DND-41 (cell line): ENCODE results near the gene ADD1.

Source experiments
- ATAC-seq: fragments of 200-7000 bp; cut with Tn5 transposase; 3 replicates; pipeline ENCODE4 v1.9.1; 2021; ENCODE audit warnings: low read depth; ENCODE audit not compliant: insufficient read depth
- DNase-seq: peaks from one replicate; pipeline ENCODE4 v3.0.0-alpha.2; 2020
- H2AFZ ChIP-seq: 2 replicates; pipeline ENCODE4 v1.6.0; 2012; ENCODE audit warnings: low read depth, low read length
- H3K27ac ChIP-seq: 2 replicates; pipeline ENCODE4 v1.5.1; 2012; ENCODE audit warnings: low read length, inconsistent platforms
- H3K27me3 ChIP-seq: fragments of 200-600 bp; sonication (generic); 2 replicates; pipeline ENCODE4 v1.6.0; 2012; ENCODE audit warnings: low read length, mild to moderate bottlenecking, inconsistent platforms; ENCODE audit not compliant: insufficient read depth, poor library complexity
- H3K36me3 ChIP-seq: 2 replicates; pipeline ENCODE4 v1.5.1; 2012; ENCODE audit warnings: low read length, inconsistent platforms; ENCODE audit not compliant: insufficient read depth
- H3K4me1 ChIP-seq: 2 replicates; pipeline ENCODE4 v1.5.1; 2012; ENCODE audit warnings: mild to moderate bottlenecking, low read length; ENCODE audit not compliant: insufficient read depth
- H3K4me2 ChIP-seq: 2 replicates; pipeline ENCODE4 v1.6.0; 2012; ENCODE audit warnings: mild to moderate bottlenecking, moderate library complexity, low read length, inconsistent platforms; ENCODE audit not compliant: insufficient read depth
- H3K4me3 ChIP-seq, 2 experiments: fragments of 200-600 bp in 1 of 2; shearing (Covaris generic) in 1 of 2; 2 replicates each; pipeline ENCODE4 v1.5.1; 2012 to 2016; ENCODE audit warnings: inconsistent platforms in 2 of 2, low read length in 2 of 2, mild to moderate bottlenecking in 2 of 2, low read depth in 1 of 2, moderate library complexity in 1 of 2
- H3K79me2 ChIP-seq: 2 replicates; pipeline ENCODE4 v1.6.0; 2012; ENCODE audit warnings: low read length, inconsistent platforms; ENCODE audit not compliant: insufficient read depth
- H3K9ac ChIP-seq: 2 replicates; pipeline ENCODE4 v1.6.0; 2012; ENCODE audit warnings: low read depth, mild to moderate bottlenecking, inconsistent platforms, low read length, moderate library complexity
- H3K9me3 ChIP-seq: 2 replicates; pipeline ENCODE4 v1.5.1; 2012; ENCODE audit warnings: low read length, moderate library complexity, mild to moderate bottlenecking, inconsistent platforms; ENCODE audit not compliant: insufficient read depth, severe bottlenecking
- H4K20me1 ChIP-seq: 2 replicates; pipeline ENCODE4 v1.6.0; 2012; ENCODE audit warnings: low read length; ENCODE audit not compliant: insufficient read depth
- EZH2 ChIP-seq: IDR thresholded peaks from 3 replicates; pipeline ENCODE4 v1.6.1; 2012; ENCODE audit warnings: borderline replicate concordance, low read depth, mild to moderate bottlenecking, moderate library complexity, low read length, inconsistent platforms; ENCODE audit not compliant: severe bottlenecking
- TF ChIP-seq, protein P1 (sequence below): IDR thresholded peaks from 2 replicates; pipeline ENCODE4 v1.5.1; 2012; ENCODE audit warnings: borderline replicate concordance, low read length, moderate library complexity, mild to moderate bottlenecking; ENCODE audit not compliant: poor library complexity, severe bottlenecking; ENCODE audit errors: extremely low read depth

Gene ADD1

DNA sequence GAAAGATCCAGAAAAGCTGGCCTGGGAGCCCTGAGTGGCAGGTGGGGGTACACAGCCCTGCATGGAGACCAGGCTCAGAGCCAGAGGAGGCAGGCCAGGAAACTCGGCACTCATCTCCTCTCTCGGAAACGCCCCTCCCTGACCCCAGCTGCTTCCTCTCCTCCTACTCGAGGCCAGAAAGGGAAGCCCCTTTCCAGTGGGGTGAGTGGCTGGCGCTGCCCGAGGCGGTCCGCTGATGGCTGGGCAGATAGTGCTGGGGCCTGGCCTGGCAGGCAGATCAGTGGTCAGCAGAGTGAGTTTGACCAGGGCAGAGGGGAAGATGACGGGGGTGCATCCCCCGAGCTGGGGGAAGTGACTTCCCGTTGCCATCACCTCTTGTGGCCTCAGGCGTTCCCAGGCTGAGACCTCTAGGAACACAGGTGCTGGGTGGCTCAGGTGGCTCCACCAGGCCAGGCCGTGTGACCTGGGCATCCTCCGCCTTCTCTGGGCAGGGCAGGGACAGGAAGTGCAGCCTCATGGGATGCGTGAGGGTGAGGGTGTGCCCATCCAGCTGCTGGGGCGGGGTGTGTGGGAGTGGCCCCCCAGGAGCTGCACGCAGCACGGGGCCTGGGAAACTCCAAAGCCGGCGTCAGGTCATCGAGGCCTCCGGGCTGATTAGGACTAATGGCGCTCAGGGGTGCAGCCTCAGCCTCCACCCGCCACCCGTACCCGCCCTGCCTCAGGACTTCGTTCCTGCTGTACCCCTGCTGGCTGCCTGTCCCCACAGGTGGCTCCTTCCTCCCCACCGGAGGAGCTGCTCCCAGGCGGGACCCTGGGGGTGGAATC lies 45.0 kb upstream of the ADD1 start:
- TF ChIP-seq, protein P1, sequence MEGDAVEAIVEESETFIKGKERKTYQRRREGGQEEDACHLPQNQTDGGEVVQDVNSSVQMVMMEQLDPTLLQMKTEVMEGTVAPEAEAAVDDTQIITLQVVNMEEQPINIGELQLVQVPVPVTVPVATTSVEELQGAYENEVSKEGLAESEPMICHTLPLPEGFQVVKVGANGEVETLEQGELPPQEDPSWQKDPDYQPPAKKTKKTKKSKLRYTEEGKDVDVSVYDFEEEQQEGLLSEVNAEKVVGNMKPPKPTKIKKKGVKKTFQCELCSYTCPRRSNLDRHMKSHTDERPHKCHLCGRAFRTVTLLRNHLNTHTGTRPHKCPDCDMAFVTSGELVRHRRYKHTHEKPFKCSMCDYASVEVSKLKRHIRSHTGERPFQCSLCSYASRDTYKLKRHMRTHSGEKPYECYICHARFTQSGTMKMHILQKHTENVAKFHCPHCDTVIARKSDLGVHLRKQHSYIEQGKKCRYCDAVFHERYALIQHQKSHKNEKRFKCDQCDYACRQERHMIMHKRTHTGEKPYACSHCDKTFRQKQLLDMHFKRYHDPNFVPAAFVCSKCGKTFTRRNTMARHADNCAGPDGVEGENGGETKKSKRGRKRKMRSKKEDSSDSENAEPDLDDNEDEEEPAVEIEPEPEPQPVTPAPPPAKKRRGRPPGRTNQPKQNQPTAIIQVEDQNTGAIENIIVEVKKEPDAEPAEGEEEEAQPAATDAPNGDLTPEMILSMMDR: no peak
- TF ChIP-seq EZH2: no peak
- Histone ChIP-seq H3K4me2 (no peak overlapping the region), H3K9ac (no peak overlapping the region), H2AFZ (no peak overlapping the region), H4K20me1 (no peaks in the 10 kb centered on the region), H3K4me1 (no peaks in the 10 kb centered on the region), H3K4me3 (no peak overlapping the region), H3K36me3 (no peaks in the 10 kb centered on the region), H3K79me2 (no peaks in the 10 kb centered on the region), H3K9me3 (no peaks in the 10 kb centered on the region), H3K27me3 (no peaks in the 10 kb centered on the region), H3K27ac (no peak overlapping the region)
- ATAC-seq (no peak), DNase-seq (no peak)

DNA sequence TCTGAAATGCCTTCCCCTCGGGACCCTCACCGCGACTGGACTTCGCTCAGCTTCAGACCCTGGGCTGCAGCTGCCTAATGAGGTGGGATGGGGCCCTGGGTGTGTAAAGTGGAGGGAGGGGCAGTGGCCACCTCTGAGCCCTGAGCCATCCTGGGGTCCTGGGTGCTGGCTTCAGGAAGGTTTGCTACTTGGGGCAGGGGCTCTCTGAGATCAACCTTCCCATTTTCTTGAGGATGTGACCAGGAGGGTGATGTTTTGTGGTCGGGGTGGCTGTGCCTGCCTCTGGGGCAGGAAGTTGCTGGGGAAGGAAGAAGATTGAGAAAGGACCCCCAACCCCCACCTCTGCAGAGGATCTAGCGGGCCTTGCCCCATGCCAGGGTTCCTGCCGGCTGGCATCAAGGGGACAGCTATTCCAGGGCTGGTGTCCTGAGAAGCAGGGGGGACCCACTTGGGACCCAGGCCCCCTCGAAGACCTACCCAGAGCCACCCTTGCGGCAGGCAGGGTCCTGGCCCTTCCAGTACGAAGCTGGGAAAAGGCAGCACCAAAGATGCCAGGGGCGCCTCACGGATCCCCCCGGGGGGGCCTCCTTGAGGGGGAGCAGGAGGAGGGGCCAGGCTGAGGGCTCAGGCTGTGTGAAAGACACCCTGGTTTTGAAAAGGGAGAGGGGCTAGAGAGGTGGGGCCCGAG lies 44.3 kb upstream of the ADD1 start:
- Histone ChIP-seq H3K4me3 (no peak overlapping the region), H4K20me1 (no peaks in the 10 kb centered on the region), H2AFZ (no peak overlapping the region), H3K27me3 (no peaks in the 10 kb centered on the region), H3K9me3 (no peaks in the 10 kb centered on the region), H3K79me2 (no peaks in the 10 kb centered on the region), H3K4me1 (no peaks in the 10 kb centered on the region), H3K4me2 (no peak overlapping the region), H3K27ac (no peak overlapping the region), H3K9ac (no peak overlapping the region), H3K36me3 (no peaks in the 10 kb centered on the region)
- no peak for TF ChIP-seq EZH2
- TF ChIP-seq, protein P1: no peak
- DNase-seq (peak; percentile 26), ATAC-seq (peak; percentile 54; the same call in 2 of the 3 replicates)

DNA sequence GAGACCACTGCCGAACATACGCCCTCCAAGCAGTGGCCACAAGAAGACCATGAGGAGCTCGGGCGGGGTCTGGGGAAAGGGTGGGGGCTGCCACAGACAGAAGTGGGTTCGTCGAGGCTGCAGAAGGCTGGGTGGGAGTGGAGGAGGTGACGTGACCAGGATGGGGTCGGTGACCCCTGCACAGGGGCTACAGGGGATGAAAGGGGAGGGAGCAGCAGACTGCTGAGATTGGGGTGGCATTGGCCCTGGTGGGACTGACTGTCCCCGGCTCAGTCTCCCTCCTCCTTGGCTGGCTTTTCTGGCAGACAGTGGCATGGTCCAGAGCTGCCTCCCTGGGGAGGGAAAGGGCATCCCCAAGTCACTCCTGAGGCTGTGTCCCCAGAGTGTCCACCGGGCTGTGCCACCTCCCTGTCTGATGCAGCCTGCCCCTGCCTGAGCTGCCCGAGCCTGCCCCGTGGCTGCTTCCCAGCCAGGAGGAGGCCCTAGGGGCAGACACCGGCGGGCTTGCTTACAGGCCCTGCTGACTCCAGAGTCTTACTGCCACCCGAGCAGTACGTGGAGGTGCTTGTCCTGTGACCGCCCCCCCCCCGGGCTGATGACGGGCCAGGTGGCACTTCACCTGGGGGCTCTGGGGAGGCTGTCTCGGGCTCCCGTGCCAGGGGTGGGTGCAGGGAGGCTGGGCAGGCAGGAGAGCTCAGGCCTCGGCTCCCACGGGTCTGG lies 43.5 kb upstream of the ADD1 start:
- H3K4me1 ChIP-seq: no peaks in the 10 kb centered on the region
- TF ChIP-seq, protein P1: no peak
- no peak for TF ChIP-seq EZH2
- H4K20me1 ChIP-seq: no peaks in the 10 kb centered on the region; the same call in 1 of the 2 replicates
- DNase-seq (no peak), ATAC-seq (no peak)
- no peaks in the 10 kb centered on the region for H3K27me3 ChIP-seq
- no peaks in the 10 kb centered on the region for H3K9me3 ChIP-seq
- H3K36me3 ChIP-seq: no peaks in the 10 kb centered on the region
- no peaks in the 10 kb centered on the region for H3K79me2 ChIP-seq
- no peak overlapping the region for H3K4me2 ChIP-seq
- no peak overlapping the region for H3K9ac ChIP-seq
- H3K4me3 ChIP-seq: no peak overlapping the region
- no peak overlapping the region for H2AFZ ChIP-seq
- no peak overlapping the region for H3K27ac ChIP-seq
